Lower leg skin (tissue), 4 donors: ENCODE results near the gene KCNA10. TPM values are rescaled to one million over a fixed set of nuclear protein-coding genes. Genes with fewer than 3 reads are reported as not detected.

Experiments used
- DNase-seq, 2 donors: peaks; one replicate each; pipeline ENCODE4 v3.0.0-alpha.2; 2019; ENCODE audit warnings: low spot score in 2 of 2
- H3K4me3 ChIP-seq: fragments of 200-600 bp; sonication (generic); 2 replicates; pipeline ENCODE4 v1.5.1; 2017; ENCODE audit warnings: mild to moderate bottlenecking, low read depth; ENCODE audit not compliant: poor library complexity, severe bottlenecking
- CTCF ChIP-seq, 3 donors: fragments of 450-650 bp; IDR thresholded peaks; one replicate each; pipeline ENCODE4 v1.5.1; 2016; ENCODE audit warnings: antibody characterized with exemption in 3 of 3, mild to moderate bottlenecking in 3 of 3, moderate library complexity in 2 of 3
- POLR2A ChIP-seq, 2 donors: fragments of 450-650 bp; IDR thresholded peaks; one replicate each; pipeline ENCODE4 v1.6.1; 2016 to 2017; ENCODE audit warnings: antibody characterized with exemption in 2 of 2, mild to moderate bottlenecking in 1 of 2, moderate library complexity in 1 of 2
- WGBS, 2 donors: methylation state at CpG; one replicate each; pipeline ENCODE4 v1.1.5; 2018; 5-methylcytosine and 5-hydroxymethylcytosine counted together
- intact Hi-C: fragments of 100-400 bp; cut with DNase I; formaldehyde crosslinking; loops from one replicate; pipeline ENCODE4 v1.15.0; 2023; ENCODE audit warnings: low total_unique reads
- total RNA-seq, 4 donors: library from RNA; depleted of rRNA; stranded (reverse); fragments of >200 nt; gene quantifications; one replicate each; pipeline ENCODE4 v1.1.0, GENCODE V29; 2016

KCNA10 gene
- total RNA-seq, 4 donors from 2014 or later: not detected

GRCh38 chr1:110476028-110476765, 42.8 kb downstream of the KCNA10 start:
- no peak overlapping the region for H3K4me3 ChIP-seq
- intact Hi-C loops: no loop called here
- no peak for TF ChIP-seq POLR2A (IDR thresholded peaks at IDR 0.05)
- TF ChIP-seq CTCF (IDR thresholded peaks at IDR 0.05): no peak
- DNase-seq: no peak
- WGBS, 2 donors: 37 to 40% methylated on average over 10 of the region's 10 CpGs

- DNase-seq: no peak
- intact Hi-C loops: no loop called here
- 85 to 97% methylated on average over 5 of the region's 5 CpGs for WGBS, 2 donors
- TF ChIP-seq POLR2A (IDR thresholded peaks at IDR 0.05) (no peak), CTCF (IDR thresholded peaks at IDR 0.05) (no peak)
- no peak overlapping the region for H3K4me3 ChIP-seq
These were observed 43.5 kb downstream of the KCNA10 start for GRCh38 chr1:110475362-110476027.

- no peak overlapping the region for H3K4me3 ChIP-seq
- intact Hi-C loops: no loop called here
- DNase-seq: no peak
- 87 to 96% methylated on average over 6 of the region's 6 CpGs for WGBS, 2 donors
- TF ChIP-seq CTCF (IDR thresholded peaks at IDR 0.05): no peak
- no peak for TF ChIP-seq POLR2A (IDR thresholded peaks at IDR 0.05)
These were observed 44.5 kb downstream of the KCNA10 start for GRCh38 chr1:110474444-110474843.

- TF ChIP-seq CTCF (IDR thresholded peaks at IDR 0.05): no peak
- TF ChIP-seq POLR2A (IDR thresholded peaks at IDR 0.05): no peak
- 81 to 87% methylated on average over 10 of the region's 10 CpGs for WGBS, 2 donors
- H3K4me3 ChIP-seq: no peak overlapping the region
These were observed 46.4 kb downstream of the KCNA10 start for GRCh38 chr1:110472546-110472945.

GRCh38 chr1:110471131-110471530, 47.8 kb downstream of the KCNA10 start:
- intact Hi-C loops: no loop called here
- WGBS, 2 donors: 75 to 86% methylated on average over 3 of the region's 3 CpGs
- H3K4me3 ChIP-seq: no peak overlapping the region
- DNase-seq: no peak
- TF ChIP-seq CTCF (IDR thresholded peaks at IDR 0.05) (no peak), POLR2A (IDR thresholded peaks at IDR 0.05) (no peak)

More at GRCh38 chr1:110472546-110472945, 46.4 kb downstream of the KCNA10 start:
- intact Hi-C loops: no loop called here
- DNase-seq: no peak

Other genes starting within 250 kb of the KCNA10 start
- gene RBM15, start 179.8 kb downstream of the KCNA10 start, total RNA-seq: 10 to 100 TPM; 18.3 to 37.1 (median 21.1) TPM
- 1 to 10 TPM in 2 of 4 donors, under 1 TPM in 2; 0.21 to 1.6 (median 0.89) TPM for gene SLC16A4, start 128.1 kb downstream of the KCNA10 start, total RNA-seq
- gene LAMTOR5, start 111.5 kb downstream of the KCNA10 start, total RNA-seq: 10 to 100 TPM; 47.7 to 76.1 (median 67.0) TPM
- 1 to 10 TPM in 1 of 4 donors, under 1 TPM in 2, not detected in 1; 0.34 to 1.9 (median 0.78) TPM for gene PROK1, start 68.0 kb downstream of the KCNA10 start, total RNA-seq
- under 1 TPM in 2 of 4 donors, not detected in 2; 0.65 to 0.88 TPM for gene KCNA2, start 87.2 kb upstream of the KCNA10 start, total RNA-seq
- 1 to 10 TPM in 1 of 4 donors, under 1 TPM in 3; 0.30 to 1.0 (median 0.43) TPM for gene KCNA3, start 155.8 kb upstream of the KCNA10 start, total RNA-seq